Activated naive CD4-positive, alpha-beta T cell treated with anti-CD3 and anti-CD28 coated beads, Interleukin-2, amount 50 U/mL, for 24 hours (primary cell): Measurements from ENCODE around the gene PPIG.
"Not testable (repeated sequence)": the region's sequence is repeated elsewhere in the genome, so short reads cannot be mapped to it uniquely, and the experiment has no call there.

Experiments used
- H3K27ac Mint-ChIP-seq: one replicate; pipeline ENCODE4 v1.8.0; 2021; ENCODE audit warnings: mild to moderate bottlenecking, mixed read lengths
- H3K27me3 Mint-ChIP-seq: one replicate; pipeline ENCODE4 v1.8.0; 2021; ENCODE audit warnings: mixed read lengths
- H3K36me3 Mint-ChIP-seq: one replicate; pipeline ENCODE4 v1.8.0; 2021; ENCODE audit warnings: mixed read lengths
- H3K4me1 Mint-ChIP-seq: one replicate; pipeline ENCODE4 v1.8.0; 2021; ENCODE audit warnings: mixed read lengths
- H3K4me3 Mint-ChIP-seq: one replicate; pipeline ENCODE4 v1.8.0; 2021; ENCODE audit warnings: mild to moderate bottlenecking, mixed read lengths
- H3K9me3 Mint-ChIP-seq: one replicate; pipeline ENCODE4 v1.8.0; 2021; ENCODE audit warnings: mixed read lengths

The PPIG gene

DNA sequence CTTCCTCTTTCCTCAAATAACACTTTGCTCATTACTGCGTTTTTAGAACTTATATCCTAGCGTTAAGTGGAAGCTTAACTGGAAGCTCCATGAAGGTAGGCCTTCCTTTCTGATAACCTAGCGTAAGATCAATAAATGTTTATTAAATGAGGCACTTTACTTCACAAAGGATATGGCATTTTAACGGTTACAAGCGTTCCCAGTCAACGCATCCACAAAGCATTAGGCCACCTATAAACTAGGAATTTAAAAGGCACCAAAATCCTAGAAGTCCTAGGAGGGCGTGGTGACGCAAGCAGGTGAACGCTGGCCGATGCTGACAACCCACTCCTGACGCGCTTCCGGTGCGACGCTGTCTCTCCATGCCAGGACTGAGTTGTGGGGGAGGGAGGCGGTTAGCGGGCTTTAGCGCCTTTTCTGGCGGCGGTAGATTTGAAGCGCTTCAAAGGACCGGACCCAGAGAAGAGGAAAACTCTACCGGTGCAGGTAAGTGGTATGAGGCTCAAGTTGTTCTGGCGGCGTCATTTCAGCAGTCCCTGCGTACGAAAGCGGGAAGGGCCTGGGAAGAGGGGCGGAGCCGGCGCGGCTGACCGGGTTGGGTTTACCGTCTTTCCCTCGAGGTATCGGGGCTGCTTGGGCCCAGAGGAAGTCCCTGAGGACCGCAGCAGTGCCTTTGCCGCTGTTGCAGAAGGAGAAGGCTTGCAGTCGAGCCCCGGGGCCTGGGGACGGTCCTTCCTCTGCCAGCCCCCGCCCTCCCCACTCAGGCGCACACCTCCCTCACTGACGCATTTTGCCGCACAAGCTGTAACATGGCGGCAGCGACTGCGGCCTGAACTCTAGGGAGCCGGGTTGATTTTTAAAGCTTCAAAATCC is at the start of gene PPIG:
PPIG (plus strand) TSS at position 347 of the 873 bp plus-strand sequence. CDS start 19,691 bp downstream, outside the sequence.
- Mint-ChIP-seq H3K27ac (peak within 1 kb of the TSS; percentile 99), H3K36me3 (peaks cover 9% of the 10 kb centered on the region), H3K9me3 (peaks cover 4% of the 10 kb centered on the region), H3K27me3 (no peaks in the 10 kb centered on the region), H3K4me1 (peaks cover 38% of the 10 kb centered on the region), H3K4me3 (peak within 1 kb of the TSS; percentile 98)

DNA sequence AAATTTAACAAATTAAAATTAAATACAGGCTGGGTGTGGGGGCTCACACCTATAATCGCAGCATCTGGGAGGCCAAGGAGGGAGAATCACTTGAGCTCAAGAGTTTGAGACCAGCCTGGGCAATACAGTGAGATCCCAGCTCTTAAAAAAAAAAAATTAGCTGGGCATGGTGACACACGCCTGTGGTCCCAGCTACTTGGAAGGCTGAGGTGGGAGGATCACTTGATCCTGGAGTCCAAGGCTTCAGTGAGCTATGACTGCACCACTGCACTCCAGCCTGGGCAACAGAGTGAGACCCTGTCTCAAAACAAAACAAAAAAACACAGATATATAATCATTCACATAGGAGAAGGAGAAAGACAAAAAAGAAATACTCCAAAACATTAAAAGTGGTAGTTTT is 44.7 kb upstream of the PPIG start:
- H3K27ac Mint-ChIP-seq, H3K9me3 Mint-ChIP-seq, H3K27me3 Mint-ChIP-seq, H3K4me3 Mint-ChIP-seq, H3K4me1 Mint-ChIP-seq: not testable (repeated sequence)
- H3K36me3 Mint-ChIP-seq, result peaks cover 12% of the 10 kb centered on the region

- H3K4me3 Mint-ChIP-seq, result no peak overlapping the region
- H3K27ac Mint-ChIP-seq, result no peak overlapping the region
- H3K36me3 Mint-ChIP-seq, result peaks cover 12% of the 10 kb centered on the region
- H3K4me1 Mint-ChIP-seq, result no peaks in the 10 kb centered on the region
- no peaks in the 10 kb centered on the region for H3K9me3 Mint-ChIP-seq
- H3K27me3 Mint-ChIP-seq, result no peaks in the 10 kb centered on the region
Measured at GRCh38 chr2:169540146-169540545, 44.0 kb upstream of the PPIG start.

- Mint-ChIP-seq H3K9me3 (no peaks in the 10 kb centered on the region), H3K4me1 (no peaks in the 10 kb centered on the region), H3K36me3 (peaks cover 18% of the 10 kb centered on the region)
Measured at GRCh38 chr2:169542433-169542832, 41.7 kb upstream of the PPIG start.

DNA sequence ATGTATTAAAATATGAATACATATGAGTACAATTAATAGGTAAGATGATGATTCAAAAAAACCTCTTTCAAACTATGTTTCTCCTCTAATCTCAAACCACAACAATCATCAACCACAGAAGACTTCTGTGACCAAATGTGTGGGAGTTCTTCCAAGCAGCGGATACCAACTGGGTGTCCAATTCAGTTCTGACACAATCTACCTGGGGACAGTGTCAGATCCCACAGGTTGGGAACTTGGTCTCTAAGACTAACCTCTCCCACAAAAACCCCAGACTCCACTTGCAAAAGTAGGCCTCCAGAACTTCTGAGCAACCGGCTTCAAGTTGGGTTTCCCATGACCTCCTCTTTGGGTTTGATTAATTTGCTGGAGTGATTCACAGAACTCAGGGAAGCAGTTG is 37.4 kb upstream of the PPIG start:
- Mint-ChIP-seq H3K4me1 (no peaks in the 10 kb centered on the region), H3K27ac (no peak overlapping the region), H3K4me3 (no peak overlapping the region), H3K27me3 (no peaks in the 10 kb centered on the region), H3K36me3 (peaks cover 18% of the 10 kb centered on the region), H3K9me3 (no peaks in the 10 kb centered on the region)

More at GRCh38 chr2:169542433-169542832, 41.7 kb upstream of the PPIG start:
- Mint-ChIP-seq H3K27ac (no peak overlapping the region), H3K4me3 (no peak overlapping the region), H3K27me3 (no peaks in the 10 kb centered on the region)

DNA sequence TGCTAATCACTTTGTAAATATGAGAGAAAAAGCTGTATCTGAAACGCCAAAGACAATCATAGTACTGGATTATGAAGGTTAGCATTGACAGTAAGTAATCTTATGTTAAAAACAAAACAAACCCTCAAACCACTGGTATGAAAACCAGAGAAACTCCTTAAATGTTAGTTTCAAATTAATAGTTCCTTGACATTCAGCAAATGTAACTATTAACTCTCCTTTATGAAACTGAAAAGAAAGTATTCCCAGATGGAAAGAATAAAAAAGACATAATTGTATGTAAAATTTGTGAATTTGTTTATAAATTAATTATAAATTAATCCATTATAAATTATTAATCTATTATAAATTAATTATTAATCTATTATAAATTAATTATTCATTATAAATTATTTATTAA is 22.8 kb upstream of the PPIG start:
- no peak overlapping the region for H3K27ac Mint-ChIP-seq
- H3K4me1 Mint-ChIP-seq, result no peaks in the 10 kb centered on the region

DNA sequence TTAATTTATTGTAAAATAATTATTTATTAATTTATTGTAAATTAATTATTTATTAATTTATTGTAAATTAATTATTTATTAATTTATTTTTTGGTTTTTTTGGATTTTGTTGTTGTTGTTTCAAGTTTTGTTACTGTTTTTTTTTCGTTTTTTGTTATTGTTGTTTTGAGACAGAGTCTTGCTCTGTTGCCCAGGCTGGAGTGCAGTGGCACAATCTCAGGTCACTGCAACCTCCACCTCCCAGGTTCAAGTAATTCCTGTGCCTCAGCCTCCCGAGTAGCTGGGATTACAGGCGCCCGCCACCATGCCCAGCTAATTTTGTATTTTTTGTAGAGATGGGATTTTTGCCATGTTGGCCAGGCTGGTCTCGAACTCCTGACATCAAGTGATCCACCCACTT is 22.1 kb upstream of the PPIG start:
- not testable (repeated sequence) for H3K27me3 Mint-ChIP-seq, H3K9me3 Mint-ChIP-seq, H3K36me3 Mint-ChIP-seq, H3K27ac Mint-ChIP-seq, H3K4me1 Mint-ChIP-seq, H3K4me3 Mint-ChIP-seq

More for the DNA sequence above, 22.8 kb upstream of the PPIG start:
- Mint-ChIP-seq H3K9me3 (no peaks in the 10 kb centered on the region), H3K27me3 (no peaks in the 10 kb centered on the region), H3K4me3 (no peak overlapping the region), H3K36me3 (peaks cover 8% of the 10 kb centered on the region)

GRCh38 chr2:169562519-169562918 is 21.6 kb upstream of the PPIG start:
- Mint-ChIP-seq H3K4me3 (no peak overlapping the region), H3K27ac (no peak overlapping the region), H3K36me3 (peaks cover 9% of the 10 kb centered on the region), H3K4me1 (peaks cover under 1% of the 10 kb centered on the region), H3K9me3 (no peaks in the 10 kb centered on the region), H3K27me3 (no peaks in the 10 kb centered on the region)

DNA sequence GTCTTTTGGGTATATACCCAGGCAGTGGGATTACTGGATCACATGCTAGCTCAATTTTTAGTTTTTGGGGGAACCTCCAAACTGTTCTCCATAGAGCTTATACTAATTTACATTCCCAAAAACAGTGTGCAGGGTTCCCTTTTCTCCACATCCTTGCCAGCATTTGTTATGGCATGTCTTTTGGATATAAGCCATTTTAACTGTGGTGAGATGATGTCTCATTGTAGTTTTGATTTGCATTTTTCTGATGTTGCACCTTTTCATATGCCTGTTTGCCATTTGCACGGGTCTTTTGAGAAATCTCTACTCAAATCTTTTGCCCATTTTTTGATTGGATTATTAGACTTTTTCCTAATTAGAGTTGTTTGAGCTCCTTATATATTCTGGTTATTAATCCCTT is 18.5 kb upstream of the PPIG start:
- no peaks in the 10 kb centered on the region for H3K27me3 Mint-ChIP-seq
- H3K9me3 Mint-ChIP-seq, result no peaks in the 10 kb centered on the region
- H3K4me1 Mint-ChIP-seq, result peaks cover 18% of the 10 kb centered on the region
- H3K27ac Mint-ChIP-seq, result no peak overlapping the region
- peaks cover 16% of the 10 kb centered on the region for H3K36me3 Mint-ChIP-seq
- H3K4me3 Mint-ChIP-seq, result no peak overlapping the region

DNA sequence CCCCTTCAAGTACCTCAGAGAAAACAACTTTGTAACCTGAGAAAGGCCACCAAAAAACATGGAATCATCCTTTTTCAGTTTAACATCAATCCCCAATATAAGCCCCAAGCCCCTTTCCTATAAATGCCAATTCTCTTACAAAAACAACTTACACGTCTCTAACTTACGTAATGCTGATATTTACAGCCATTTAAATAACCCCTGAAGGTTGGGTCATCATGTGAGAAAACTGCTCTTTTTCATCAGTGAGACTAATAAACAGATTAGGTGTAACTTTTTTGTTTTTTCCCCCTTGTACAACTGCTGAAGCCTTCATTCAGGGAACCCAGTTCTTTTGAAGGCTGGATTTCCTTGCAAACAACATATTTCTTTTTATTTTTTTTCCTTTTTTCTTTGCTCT is 14.2 kb upstream of the PPIG start:
- Mint-ChIP-seq H3K36me3 (peaks cover 13% of the 10 kb centered on the region), H3K9me3 (no peaks in the 10 kb centered on the region), H3K27ac (no peak overlapping the region), H3K27me3 (no peaks in the 10 kb centered on the region), H3K4me1 (peaks cover 36% of the 10 kb centered on the region), H3K4me3 (no peak overlapping the region)

DNA sequence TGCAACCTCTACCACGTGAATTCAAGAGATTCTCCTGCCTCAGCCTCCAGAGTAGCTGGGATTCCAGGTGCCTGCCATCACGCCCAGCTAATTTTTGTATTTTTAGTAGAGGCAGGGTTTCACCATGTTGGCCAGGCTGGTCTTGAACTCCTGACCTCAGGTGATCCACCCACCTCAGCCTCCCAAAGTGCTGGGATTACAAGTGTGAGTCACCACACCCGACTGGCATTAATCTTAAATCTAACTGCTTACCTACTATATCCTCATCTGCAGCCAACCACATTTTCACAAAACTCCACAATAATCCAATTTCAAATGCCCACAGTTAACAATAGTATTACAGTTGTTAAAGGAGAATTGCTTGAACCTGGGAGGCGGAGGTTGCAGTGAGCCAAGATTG is 13.4 kb upstream of the PPIG start:
- not testable (repeated sequence) for H3K9me3 Mint-ChIP-seq, H3K27ac Mint-ChIP-seq

DNA sequence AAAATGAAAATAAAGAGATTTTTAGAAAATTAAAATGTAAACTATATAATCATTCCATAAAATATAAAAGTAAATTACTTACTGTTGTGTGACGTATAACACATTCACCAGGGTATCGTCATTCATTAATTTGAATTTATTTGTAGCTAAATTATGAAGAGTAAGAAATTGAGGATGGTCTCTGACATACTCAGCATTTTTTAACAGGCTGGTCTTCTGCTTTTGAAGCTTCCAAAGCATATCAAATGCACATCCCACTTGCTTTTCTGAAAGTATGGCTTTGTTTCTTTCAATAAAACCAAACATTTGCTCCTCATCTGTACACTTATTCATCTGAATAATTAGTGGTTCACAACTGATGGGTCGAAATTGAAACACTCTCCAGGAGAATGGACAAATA is 12.6 kb upstream of the PPIG start:
- H3K9me3 Mint-ChIP-seq, result no peaks in the 10 kb centered on the region
- peaks cover 36% of the 10 kb centered on the region for H3K4me1 Mint-ChIP-seq
- peak overlapping the region; percentile 28 for H3K4me3 Mint-ChIP-seq
- peaks cover 11% of the 10 kb centered on the region for H3K36me3 Mint-ChIP-seq
- no peaks in the 10 kb centered on the region for H3K27me3 Mint-ChIP-seq
- no peak overlapping the region for H3K27ac Mint-ChIP-seq

More for the DNA sequence above, 13.4 kb upstream of the PPIG start:
- Mint-ChIP-seq H3K4me3 (peak overlapping the region; percentile 20), H3K4me1 (peaks cover 36% of the 10 kb centered on the region), H3K36me3 (peaks cover 11% of the 10 kb centered on the region)
- H3K27me3 Mint-ChIP-seq, result not testable (repeated sequence)

GRCh38 chr2:169572189-169572588 is 12.0 kb upstream of the PPIG start:
- Mint-ChIP-seq H3K4me3 (no peak overlapping the region), H3K36me3 (peaks cover 11% of the 10 kb centered on the region), H3K9me3 (no peaks in the 10 kb centered on the region), H3K27ac (no peak overlapping the region), H3K27me3 (no peaks in the 10 kb centered on the region), H3K4me1 (peaks cover 36% of the 10 kb centered on the region)

DNA sequence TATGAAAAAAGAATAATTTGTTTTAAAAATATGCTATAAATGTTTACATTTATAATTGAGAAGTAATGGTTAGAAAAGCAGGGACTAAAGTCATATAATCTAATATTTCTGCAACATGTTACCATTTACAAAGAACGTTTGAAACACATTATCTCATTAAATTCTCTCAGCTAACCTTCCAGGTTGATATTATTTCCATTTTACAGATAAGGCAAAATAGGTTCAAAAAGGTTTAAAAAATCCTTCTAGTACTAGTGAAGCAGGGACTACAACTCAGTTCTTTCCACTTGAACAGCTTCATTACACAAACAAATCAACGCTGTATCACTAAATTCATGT is 11.4 kb upstream of the PPIG start:
- peaks cover 33% of the 10 kb centered on the region for H3K4me1 Mint-ChIP-seq
- no peaks in the 10 kb centered on the region for H3K27me3 Mint-ChIP-seq
- peaks cover 8% of the 10 kb centered on the region for H3K36me3 Mint-ChIP-seq
- H3K9me3 Mint-ChIP-seq, result no peaks in the 10 kb centered on the region
- no peak overlapping the region for H3K27ac Mint-ChIP-seq
- peak overlapping the region; percentile 95 for H3K4me3 Mint-ChIP-seq

- peaks cover 8% of the 10 kb centered on the region for H3K36me3 Mint-ChIP-seq
- H3K9me3 Mint-ChIP-seq, result no peaks in the 10 kb centered on the region
- no peaks in the 10 kb centered on the region for H3K27me3 Mint-ChIP-seq
- H3K27ac Mint-ChIP-seq, result peak within 1 kb of the TSS; percentile 89
- peaks cover 29% of the 10 kb centered on the region for H3K4me1 Mint-ChIP-seq
- peak within 1 kb of the TSS; percentile 95 for H3K4me3 Mint-ChIP-seq
Measured at GRCh38 chr2:169573160-169573973, 10.8 kb upstream of the PPIG start, which contains the start of gene FASTKD1. TSS of gene FASTKD1 (minus strand) at chr2:169573865. CDS start at chr2:169572029, 1,836 bp downstream.

GRCh38 chr2:169573974-169574299 is 10.2 kb upstream of the PPIG start:
- no peaks in the 10 kb centered on the region for H3K9me3 Mint-ChIP-seq
- H3K4me3 Mint-ChIP-seq, result peak overlapping the region; percentile 95
- peak overlapping the region; percentile 81 for H3K27ac Mint-ChIP-seq
- peaks cover 29% of the 10 kb centered on the region for H3K4me1 Mint-ChIP-seq
- H3K27me3 Mint-ChIP-seq, result no peaks in the 10 kb centered on the region
- peaks cover 8% of the 10 kb centered on the region for H3K36me3 Mint-ChIP-seq
